Brain microvascular endothelial cell (primary cell): Measurements from ENCODE around the gene AFF3.
A peak's percentile ranks its signal among the peaks of the same experiment; 100 is the strongest.

Source experiments
- DNase-seq: peaks from one replicate; pipeline ENCODE4 v3.0.0-alpha.2; 2020
- H3K27ac ChIP-seq: fragments of 250-450 bp; sonication (Bioruptor Pico); 2 replicates; pipeline ENCODE4 v1.5.1; 2020; ENCODE audit warnings: mild to moderate bottlenecking, moderate library complexity
- H3K27me3 ChIP-seq: fragments of 250-450 bp; sonication (Bioruptor Pico); replicated peaks from 2 replicates; pipeline ENCODE4 v1.5.1; 2020; ENCODE audit warnings: mild to moderate bottlenecking
- H3K36me3 ChIP-seq: fragments of 250-450 bp; sonication (Bioruptor Pico); replicated peaks from 2 replicates; pipeline ENCODE4 v1.5.1; 2020; ENCODE audit warnings: mild to moderate bottlenecking
- H3K4me3 ChIP-seq: 2 replicates; pipeline ENCODE4 v1.5.1; 2011; ENCODE audit warnings: low read depth, mild to moderate bottlenecking, control low read depth, low read length, moderate library complexity
- in situ Hi-C: cut with HindIII; loops from 2 replicates; pipeline ENCODE4 v1.10.0; 2017; ENCODE audit warnings: low sequenced_read_pairs, low pct_ligation_motif_present
- TF ChIP-seq, protein P1 (sequence below): IDR thresholded peaks from 2 replicates; pipeline ENCODE4 v1.5.1; 2011; ENCODE audit warnings: low read depth, mild to moderate bottlenecking, moderate library complexity, low read length, control low read depth, inconsistent platforms; ENCODE audit errors: missing control alignments

Gene AFF3

GRCh38 chr2:99674090-99674489 lies 468.3 kb downstream of the AFF3 start:
- DNase-seq: no peak
- in situ Hi-C loops: no loop called here
- H3K4me3 ChIP-seq: no peak overlapping the region
- no peaks in the 10 kb centered on the region for H3K36me3 ChIP-seq
- no peak overlapping the region for H3K27ac ChIP-seq
- TF ChIP-seq, protein P1, sequence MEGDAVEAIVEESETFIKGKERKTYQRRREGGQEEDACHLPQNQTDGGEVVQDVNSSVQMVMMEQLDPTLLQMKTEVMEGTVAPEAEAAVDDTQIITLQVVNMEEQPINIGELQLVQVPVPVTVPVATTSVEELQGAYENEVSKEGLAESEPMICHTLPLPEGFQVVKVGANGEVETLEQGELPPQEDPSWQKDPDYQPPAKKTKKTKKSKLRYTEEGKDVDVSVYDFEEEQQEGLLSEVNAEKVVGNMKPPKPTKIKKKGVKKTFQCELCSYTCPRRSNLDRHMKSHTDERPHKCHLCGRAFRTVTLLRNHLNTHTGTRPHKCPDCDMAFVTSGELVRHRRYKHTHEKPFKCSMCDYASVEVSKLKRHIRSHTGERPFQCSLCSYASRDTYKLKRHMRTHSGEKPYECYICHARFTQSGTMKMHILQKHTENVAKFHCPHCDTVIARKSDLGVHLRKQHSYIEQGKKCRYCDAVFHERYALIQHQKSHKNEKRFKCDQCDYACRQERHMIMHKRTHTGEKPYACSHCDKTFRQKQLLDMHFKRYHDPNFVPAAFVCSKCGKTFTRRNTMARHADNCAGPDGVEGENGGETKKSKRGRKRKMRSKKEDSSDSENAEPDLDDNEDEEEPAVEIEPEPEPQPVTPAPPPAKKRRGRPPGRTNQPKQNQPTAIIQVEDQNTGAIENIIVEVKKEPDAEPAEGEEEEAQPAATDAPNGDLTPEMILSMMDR: no peak
- H3K27me3 ChIP-seq: no peaks in the 10 kb centered on the region

DNA sequence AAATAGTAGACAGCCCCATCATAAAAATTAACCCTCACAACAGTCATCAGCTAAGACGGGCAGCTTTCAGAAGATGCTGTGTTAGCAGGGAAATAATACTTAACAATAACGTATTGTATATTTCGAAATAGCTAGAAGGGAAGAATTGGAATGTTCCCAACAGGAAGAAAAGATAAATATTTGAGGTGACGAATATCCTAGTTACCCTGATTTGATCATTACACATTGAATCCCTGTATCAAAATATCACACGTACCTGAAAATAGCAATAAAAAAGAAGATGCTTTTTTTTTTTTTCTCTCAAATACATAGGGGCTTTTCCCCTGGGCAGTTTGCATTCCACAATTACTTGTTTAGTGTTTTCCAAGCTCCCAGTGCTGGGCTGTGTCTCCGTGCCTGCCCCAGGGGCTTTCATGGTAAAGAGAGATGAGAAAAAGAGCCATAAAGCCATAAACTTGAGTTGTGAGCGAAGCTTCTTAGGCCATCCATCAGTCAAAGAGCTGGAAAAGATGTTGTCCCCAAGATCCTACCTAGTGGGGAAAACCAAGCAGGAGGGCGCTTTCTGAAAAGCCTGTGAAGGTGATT lies 469.5 kb downstream of the AFF3 start:
- Histone ChIP-seq H3K27me3 (no peaks in the 10 kb centered on the region), H3K27ac (no peak overlapping the region), H3K36me3 (no peaks in the 10 kb centered on the region), H3K4me3 (no peak overlapping the region)
- no peak for DNase-seq
- in situ Hi-C loops: no loop called here
- TF ChIP-seq, protein P1: no peak

- peak; percentile 71 for DNase-seq
- Histone ChIP-seq H3K27me3 (no peaks in the 10 kb centered on the region), H3K27ac (peak overlapping the region; percentile 12), H3K4me3 (no peak overlapping the region), H3K36me3 (no peaks in the 10 kb centered on the region)
- in situ Hi-C loops: no loop called here
- TF ChIP-seq, protein P1: no peak
Measured at GRCh38 chr2:99670768-99671734, 471.3 kb downstream of the AFF3 start.

GRCh38 chr2:99666256-99666655 lies 476.1 kb downstream of the AFF3 start:
- TF ChIP-seq, protein P1: no peak

GRCh38 chr2:99663641-99664040 lies 478.7 kb downstream of the AFF3 start:
- DNase-seq: no peak
- H3K4me3 ChIP-seq: no peak overlapping the region
- H3K36me3 ChIP-seq: no peaks in the 10 kb centered on the region
- TF ChIP-seq, protein P1: no peak
- H3K27me3 ChIP-seq: no peaks in the 10 kb centered on the region
- in situ Hi-C loops: no loop called here
- H3K27ac ChIP-seq: peak overlapping the region; percentile 79

More at GRCh38 chr2:99666256-99666655, 476.1 kb downstream of the AFF3 start:
- no peaks in the 10 kb centered on the region for H3K27me3 ChIP-seq
- no peak for DNase-seq
- no peaks in the 10 kb centered on the region for H3K36me3 ChIP-seq
- H3K27ac ChIP-seq: no peak overlapping the region
- H3K4me3 ChIP-seq: no peak overlapping the region
- in situ Hi-C loops: no loop called here
